ENCODE results near the gene SELENOP. TPM values are rescaled to one million over a fixed set of nuclear protein-coding genes. Genes with fewer than 3 reads are reported as not detected.
A peak's percentile ranks its signal among the peaks of the same experiment; 100 is the strongest.

Gene SELENOP
- total and polyA plus RNA-seq, 2 of the 13 experiments (the other 11 are each of a cell fraction or from before 2014, with no cell fraction given) = 1,895 to 2,083 TPM

DNA sequence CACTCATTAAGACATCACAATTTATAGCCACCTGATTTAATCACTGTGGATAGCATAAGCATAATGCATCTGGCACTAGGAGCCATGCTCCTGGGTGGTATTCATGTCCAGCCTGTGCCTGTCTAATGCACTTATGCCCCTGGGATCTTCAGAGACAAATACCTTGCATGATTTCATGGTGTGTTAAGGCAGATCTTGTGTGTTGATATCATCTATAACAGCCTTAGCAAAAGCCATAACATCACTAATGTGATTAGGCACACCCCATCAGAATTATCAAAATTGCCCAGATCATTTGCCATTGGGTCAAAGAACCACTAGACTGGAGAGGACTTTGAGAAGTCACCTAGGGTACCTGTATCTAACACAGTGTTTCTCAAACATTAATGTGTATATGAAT, 43.7 kb upstream of the SELENOP start (continued):
- TF ChIP-seq ZNF10 (CRISPR knock-in tag; IDR thresholded peaks at IDR 0.05; ENCODE audit: borderline replicate concordance, low read depth) = no peak
- TF ChIP-seq NFAT5 (CRISPR knock-in tag; IDR thresholded peaks at IDR 0.05) = no peak

GRCh38 chr5:42854795-42855194, 43.1 kb upstream of the SELENOP start:
- peak; percentile 77 for DNase-seq (ENCODE audit: low spot score)
- H3K36me3 ChIP-seq (replicated peaks in 1 of 2; ENCODE audit: control insufficient read depth in 1 of 2, insufficient read depth in 2 of 2, low read length in 2 of 2) = no peaks in the 10 kb centered on the region; a peak in 1 of 5 replicates
- intact Hi-C loops (cut with micrococcal nuclease; ENCODE audit: unreplicated experiment) = no loop called here
- H3K4me1 ChIP-seq (ENCODE audit: insufficient read depth, low read length) = peaks cover 87% of the 10 kb centered on the region
- no TSS peak for BruUV-seq (replicated peaks)
- peaks cover 59% of the 10 kb centered on the region for H3K79me2 ChIP-seq (ENCODE audit: insufficient read depth, low read length)
- no peak overlapping the region; a peak in 1 of 6 replicates for H3K4me3 ChIP-seq (replicated peaks in 1 of 3; ENCODE audit: insufficient read depth in 1 of 3, low read depth in 2 of 3, low read length in 3 of 3)
- no peaks in the 10 kb centered on the region for H3K9me3 ChIP-seq (ENCODE audit: low read length)
- peak overlapping the region; percentile 53 for H3K4me2 ChIP-seq (ENCODE audit: low read depth, low read length)
- H3K27ac ChIP-seq (ENCODE audit: extremely low read length, insufficient read depth, low read length) = peak overlapping the region; percentile 49
- CTCF ChIA-PET (ENCODE audit: low intra/inter-chr PET ratio, low total read pairs) = no interaction called here
- 67% methylated on average over 1 of the region's 1 CpG for WGBS (ENCODE audit: low lambda C conversion rate)
- H2AFZ ChIP-seq (ENCODE audit: low read length) = no peak overlapping the region
- POLR2A ChIA-PET = interaction anchor here (1.6 to 6.1 kb wide), 3 partner anchors 22 to 45 kb away, joined by 4 to 97 read pairs (median 82); partner anchors contain the start of gene SELENOP
- no peak overlapping the region for H3K9ac ChIP-seq (ENCODE audit: insufficient read depth, low read depth, low read length)
- ATAC-seq = peak; percentile 61
- FAIRE-seq = peak; percentile 61
- H4K20me1 ChIP-seq (ENCODE audit: insufficient read depth, low read length) = no peaks in the 10 kb centered on the region
- in situ Hi-C loops (cut with HindIII; ENCODE audit: extremely low pct_ligation_motif_present, low pct_unique_long_range_greater_than_20kb) = no loop called here
- H3K27me3 ChIP-seq (ENCODE audit: control insufficient read depth in 1 of 2, insufficient read depth in 2 of 2, low read length in 2 of 2) = no peaks in the 10 kb centered on the region
- TF ChIP-seq RBM39 (IDR thresholded peaks at IDR 0.05; ENCODE audit: low read depth, low read length, poor library complexity, severe bottlenecking) (no peak), ZNF781 (CRISPR knock-in tag; IDR thresholded peaks at IDR 0.05; ENCODE audit: borderline replicate concordance, not compliant biosample characterization) (no peak), MAF1 (CRISPR knock-in tag; IDR thresholded peaks at IDR 0.05; ENCODE audit: borderline replicate concordance) (no peak), GMEB2 (CRISPR knock-in tag; IDR thresholded peaks at IDR 0.05; ENCODE audit: low read depth) (no peak), ZFP41 (CRISPR knock-in tag; IDR thresholded peaks at IDR 0.05; ENCODE audit: borderline replicate concordance) (no peak), MZF1 (CRISPR knock-in tag; IDR thresholded peaks at IDR 0.05; ENCODE audit: borderline replicate concordance) (no peak), ZNF33A (CRISPR knock-in tag; IDR thresholded peaks at IDR 0.05; ENCODE audit: borderline replicate concordance) (no peak), FOXO1 (CRISPR knock-in tag; IDR thresholded peaks at IDR 0.05) (peak; percentile 24; the same call in 1 of the 2 replicates)
- TF ChIP-seq, protein P1, sequence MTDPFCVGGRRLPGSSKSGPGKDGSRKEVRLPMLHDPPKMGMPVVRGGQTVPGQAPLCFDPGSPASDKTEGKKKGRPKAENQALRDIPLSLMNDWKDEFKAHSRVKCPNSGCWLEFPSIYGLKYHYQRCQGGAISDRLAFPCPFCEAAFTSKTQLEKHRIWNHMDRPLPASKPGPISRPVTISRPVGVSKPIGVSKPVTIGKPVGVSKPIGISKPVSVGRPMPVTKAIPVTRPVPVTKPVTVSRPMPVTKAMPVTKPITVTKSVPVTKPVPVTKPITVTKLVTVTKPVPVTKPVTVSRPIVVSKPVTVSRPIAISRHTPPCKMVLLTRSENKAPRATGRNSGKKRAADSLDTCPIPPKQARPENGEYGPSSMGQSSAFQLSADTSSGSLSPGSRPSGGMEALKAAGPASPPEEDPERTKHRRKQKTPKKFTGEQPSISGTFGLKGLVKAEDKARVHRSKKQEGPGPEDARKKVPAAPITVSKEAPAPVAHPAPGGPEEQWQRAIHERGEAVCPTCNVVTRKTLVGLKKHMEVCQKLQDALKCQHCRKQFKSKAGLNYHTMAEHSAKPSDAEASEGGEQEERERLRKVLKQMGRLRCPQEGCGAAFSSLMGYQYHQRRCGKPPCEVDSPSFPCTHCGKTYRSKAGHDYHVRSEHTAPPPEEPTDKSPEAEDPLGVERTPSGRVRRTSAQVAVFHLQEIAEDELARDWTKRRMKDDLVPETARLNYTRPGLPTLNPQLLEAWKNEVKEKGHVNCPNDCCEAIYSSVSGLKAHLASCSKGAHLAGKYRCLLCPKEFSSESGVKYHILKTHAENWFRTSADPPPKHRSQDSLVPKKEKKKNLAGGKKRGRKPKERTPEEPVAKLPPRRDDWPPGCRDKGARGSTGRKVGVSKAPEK (CRISPR knock-in tag; IDR thresholded peaks at IDR 0.05; ENCODE audit: borderline replicate concordance) = no peak
